AG08396 (cell line): Measurements from ENCODE around the gene USP47.

Experiments
- DNase-seq: peaks from one replicate; pipeline ENCODE4 v3.0.0; 2012; ENCODE audit warnings: low spot score, mixed read lengths

USP47 gene

GRCh38 chr11:11867720-11868119, 25.9 kb downstream of the USP47 start:
- DNase-seq = no peak

DNA sequence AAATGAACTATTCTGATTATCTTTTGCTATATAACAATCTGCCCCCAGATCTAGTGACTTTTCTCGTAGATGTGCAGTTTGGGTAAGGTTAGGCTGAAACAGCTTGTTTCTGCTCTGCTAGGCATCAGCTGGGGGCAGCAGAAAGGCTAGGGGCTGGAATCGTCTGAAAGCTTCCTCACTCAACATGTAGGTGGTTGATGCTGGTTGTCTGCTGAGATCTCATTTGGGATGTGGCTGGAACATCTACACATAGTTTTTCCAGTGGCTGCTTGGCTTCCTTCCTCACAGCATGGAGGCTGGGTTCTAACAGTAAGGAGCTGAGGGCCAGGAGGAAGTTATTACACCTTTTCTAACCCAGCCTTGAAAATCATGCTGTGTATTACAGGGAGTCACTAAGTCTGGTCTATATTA, 30.2 kb downstream of the USP47 start:
- DNase-seq = no peak

- no peak for DNase-seq
Observed at GRCh38 chr11:11876458-11876857, 34.7 kb downstream of the USP47 start.

- no peak for DNase-seq
Observed at GRCh38 chr11:11880179-11880578, 38.4 kb downstream of the USP47 start.

DNA sequence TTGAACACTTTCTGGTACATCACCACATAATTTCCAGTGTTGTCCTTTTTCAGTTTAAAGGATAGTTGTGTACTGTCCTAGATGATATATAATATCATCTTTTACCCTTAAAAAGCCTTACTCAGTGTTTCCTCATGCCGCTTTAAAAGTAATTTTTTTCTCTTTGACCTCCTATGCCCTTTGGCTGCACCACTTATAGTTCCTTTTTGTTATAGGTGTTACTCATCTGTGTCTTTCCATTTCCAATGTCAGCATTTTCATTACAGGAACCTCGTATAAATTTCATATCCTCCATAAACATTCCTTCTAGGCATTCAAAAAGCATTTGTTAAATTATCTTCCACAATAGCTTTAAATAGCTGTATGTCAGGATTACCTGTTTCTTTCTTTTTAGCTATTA, 40.8 kb downstream of the USP47 start:
- no peak for DNase-seq

DNA sequence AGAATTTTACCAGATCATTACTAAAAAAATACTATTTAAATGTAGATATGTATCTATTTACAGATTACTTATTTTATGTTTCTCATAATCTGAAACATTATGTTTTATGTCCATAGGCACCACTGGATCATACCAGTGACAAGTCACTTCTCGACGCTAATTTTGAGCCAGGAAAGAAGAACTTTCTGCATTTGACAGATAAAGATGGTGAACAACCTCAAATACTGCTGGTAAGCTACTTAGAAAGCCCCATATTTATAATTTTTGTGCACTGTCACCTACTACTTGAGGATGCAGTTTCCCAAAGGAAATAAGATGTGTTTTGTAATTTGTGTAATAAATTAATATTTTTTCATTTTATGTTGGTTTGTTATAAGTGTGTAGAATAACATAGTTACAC, 42.6 kb downstream of the USP47 start:
- DNase-seq = no peak

DNA sequence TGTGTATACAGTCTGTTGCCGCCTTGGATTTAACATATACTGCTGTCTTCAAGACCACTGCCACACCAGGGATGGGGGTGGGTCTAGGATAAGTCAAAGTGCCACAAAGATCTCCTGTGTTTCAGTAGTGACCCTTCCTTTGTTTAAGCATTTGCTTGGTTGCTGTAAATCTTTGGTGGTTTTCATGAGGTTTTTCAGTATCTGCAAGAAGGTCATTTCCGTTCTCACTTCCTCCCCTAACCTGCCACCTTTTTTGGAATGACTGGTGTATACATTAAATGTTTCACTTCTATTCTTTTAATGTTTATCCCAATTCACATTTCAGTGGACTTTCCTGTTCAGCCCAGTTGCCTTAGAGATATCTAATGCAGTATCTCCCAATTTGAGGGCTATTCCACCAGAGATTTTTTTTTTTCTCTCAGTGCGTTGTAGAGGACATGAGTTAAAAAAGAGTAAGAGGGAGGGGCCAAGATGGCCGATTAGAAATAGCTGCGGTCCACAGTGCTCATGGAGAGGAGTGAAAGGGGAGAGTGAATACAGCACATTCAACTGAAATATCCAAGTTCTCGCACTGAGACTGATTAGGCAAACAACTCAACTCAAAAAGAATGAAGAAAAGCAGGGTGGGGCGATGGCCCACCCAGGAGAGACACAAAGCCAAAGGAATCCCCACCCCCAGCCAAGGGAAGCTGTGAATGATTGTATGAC, 43.2 kb downstream of the USP47 start:
- DNase-seq = no peak

- DNase-seq = no peak
Observed at GRCh38 chr11:11894486-11894885, 52.7 kb downstream of the USP47 start.

- no peak for DNase-seq
Observed at GRCh38 chr11:11895672-11896071, 53.9 kb downstream of the USP47 start.

DNA sequence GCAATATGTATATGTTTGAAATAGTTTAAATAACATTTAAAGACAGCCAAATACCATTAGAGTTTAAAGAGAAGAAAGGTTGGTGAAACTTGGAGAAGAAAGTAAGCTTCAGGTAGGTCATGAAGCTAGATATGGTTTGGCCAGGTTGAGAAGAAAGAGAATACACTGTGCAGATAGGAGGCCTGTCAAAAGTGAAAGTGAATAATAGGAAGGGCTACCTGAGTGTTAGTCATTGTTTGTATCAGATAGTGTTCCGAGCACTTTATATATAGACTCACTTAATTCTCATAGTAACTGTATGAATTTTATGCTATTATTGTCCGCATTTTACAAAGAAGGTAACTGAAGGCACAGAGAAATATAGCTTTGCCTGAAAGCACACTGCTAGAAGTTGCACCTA, 56.9 kb downstream of the USP47 start:
- no peak for DNase-seq

- no peak for DNase-seq
Observed at GRCh38 chr11:11899401-11899800, 57.6 kb downstream of the USP47 start.

GRCh38 chr11:11901929-11902328, 60.2 kb downstream of the USP47 start:
- DNase-seq = no peak

DNA sequence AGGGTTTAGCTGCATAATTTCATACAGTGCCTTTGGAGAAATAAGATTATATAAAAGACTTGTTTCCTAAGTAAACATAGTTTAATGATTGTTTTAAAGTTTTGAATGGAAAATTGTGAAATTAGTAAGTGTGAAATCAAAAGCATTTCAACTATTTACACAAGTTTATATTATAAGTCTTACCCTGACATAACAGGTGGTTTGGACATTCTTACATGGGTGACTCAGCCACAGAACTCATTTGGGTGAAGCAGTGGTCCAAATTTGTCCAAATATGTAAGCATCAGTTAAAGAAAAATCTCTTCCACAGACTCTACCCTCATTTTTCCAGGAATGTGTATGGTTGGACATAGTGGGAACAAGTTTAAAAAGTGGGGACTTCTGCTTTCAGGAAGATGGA, 68.0 kb downstream of the USP47 start:
- peak; percentile 41 for DNase-seq

DNA sequence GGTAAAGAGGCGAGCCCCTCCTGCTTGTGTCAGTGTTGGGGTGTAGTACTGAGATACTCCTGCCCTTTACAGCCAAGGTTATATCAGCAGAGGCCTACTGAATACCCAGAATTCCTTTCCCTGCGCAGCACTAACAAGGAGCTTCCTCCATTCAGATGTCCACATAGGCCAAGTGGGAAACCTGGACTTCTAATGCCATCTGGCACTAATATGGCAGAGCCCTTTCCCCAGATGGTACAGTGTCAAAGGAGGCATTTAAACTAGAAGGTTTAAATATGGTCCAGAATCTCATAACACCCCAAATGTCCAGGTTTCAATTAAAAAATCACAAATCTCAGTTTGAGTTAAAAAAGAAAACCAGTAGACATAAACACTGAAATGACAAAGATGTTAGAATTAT, 68.8 kb downstream of the USP47 start:
- no peak for DNase-seq

DNA sequence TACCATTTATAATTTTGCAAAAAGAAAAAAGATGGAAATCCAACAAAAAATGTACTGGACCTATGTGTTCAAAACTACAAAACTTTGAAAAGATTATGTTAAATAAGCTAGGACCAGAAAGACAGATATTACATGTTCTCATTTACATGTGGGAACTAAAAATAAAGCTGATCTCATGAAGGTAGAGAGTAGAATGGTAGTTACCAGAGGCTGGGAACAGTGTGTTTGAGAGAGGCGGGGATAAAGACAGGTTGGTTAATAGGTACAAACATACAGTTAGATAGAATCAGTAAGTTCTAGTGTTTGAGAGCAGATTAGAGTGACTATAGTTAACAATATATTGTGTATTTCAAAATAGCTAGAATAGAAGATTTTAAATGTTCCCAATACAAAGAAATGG, 71.6 kb downstream of the USP47 start:
- no peak for DNase-seq

- no peak for DNase-seq
Observed at GRCh38 chr11:11915625-11916024, 73.9 kb downstream of the USP47 start.

DNA sequence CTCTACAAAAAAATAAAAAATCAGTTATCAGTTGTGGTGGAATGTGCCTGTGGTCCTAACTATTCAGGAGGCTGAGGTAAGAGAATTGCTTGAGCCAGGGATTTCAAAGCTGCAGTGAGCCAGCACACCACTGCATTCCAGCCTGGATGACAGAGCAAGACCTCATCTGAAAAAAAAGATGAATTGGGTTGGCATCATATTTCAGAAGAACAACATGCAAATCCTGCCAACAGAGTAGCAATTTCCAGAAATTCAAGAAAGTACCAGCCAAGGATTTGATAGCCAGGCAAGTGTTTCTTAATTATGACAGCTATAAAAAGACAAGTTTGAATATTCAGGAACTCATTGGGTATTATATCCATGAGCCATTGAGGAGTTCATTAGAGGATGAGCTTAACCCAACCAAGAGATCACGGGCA, 75.2 kb downstream of the USP47 start:
- peak; percentile 32 for DNase-seq

DNA sequence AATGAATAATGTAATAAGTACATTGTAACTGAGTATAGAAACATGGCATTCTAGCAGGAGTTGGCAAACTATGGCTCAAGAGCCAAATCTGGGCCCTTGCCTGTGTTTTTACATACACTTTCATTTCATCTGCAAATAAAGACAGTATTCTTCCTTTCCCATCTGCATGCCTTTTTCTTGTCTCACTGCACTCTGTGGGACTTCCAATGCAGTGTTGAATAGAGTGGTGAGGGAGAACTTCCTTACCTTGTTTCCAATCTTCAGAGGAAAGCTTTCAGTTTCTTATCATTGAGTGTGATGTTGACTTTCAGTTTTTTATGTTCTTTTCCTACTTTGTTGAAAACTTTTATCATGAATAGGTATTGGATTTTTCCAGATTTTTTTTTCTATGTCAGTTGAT, 82.1 kb downstream of the USP47 start:
- DNase-seq = no peak

- no peak for DNase-seq
Observed at GRCh38 chr11:11929920-11930319, 88.1 kb downstream of the USP47 start.

DNA sequence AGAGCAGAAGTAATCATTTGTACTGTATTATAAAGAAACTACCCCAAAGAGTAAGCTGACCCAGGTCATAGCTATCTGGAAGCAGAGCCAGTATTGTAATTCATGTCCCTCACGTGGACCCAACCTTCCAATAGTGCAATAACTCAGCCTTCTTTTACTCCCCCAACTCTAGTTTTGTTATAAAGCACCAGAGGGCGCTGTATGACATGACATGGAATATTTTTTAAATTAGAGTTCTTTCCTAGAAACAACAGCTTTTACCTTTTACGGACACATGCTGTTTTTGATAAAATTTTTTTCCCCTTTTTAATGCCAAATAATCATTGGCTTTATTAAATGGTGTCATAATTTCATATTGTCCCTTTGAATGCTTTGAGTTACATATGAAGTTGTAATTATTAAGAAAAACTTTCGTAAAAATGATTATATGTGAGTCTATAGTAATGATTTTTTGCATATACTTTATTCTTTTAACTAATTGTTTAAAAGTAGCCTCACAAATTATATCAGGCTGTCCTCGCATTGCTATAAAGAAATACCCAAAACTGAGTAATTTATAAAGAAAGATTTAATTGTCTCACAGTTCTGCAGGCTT, 89.8 kb downstream of the USP47 start:
- peak; percentile 41 for DNase-seq

DNA sequence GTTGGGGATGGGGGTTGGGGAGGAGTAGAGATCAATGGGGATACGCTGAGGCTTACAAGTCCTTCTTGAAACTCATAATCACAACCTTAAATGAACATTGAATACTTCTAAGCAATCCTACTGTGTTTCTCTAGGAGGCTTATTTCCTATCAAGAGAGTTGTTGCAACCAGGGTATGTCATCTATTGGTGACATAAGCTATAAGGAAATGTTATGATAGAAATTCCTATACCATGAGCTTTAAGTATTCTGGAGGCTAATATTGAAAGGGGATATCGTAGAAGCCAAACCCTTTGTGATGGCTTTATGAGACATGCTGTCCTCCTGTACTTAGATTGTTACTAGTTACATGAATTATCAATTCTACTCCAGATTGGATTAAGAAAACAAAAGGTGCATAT, 93.8 kb downstream of the USP47 start:
- no peak for DNase-seq

DNA sequence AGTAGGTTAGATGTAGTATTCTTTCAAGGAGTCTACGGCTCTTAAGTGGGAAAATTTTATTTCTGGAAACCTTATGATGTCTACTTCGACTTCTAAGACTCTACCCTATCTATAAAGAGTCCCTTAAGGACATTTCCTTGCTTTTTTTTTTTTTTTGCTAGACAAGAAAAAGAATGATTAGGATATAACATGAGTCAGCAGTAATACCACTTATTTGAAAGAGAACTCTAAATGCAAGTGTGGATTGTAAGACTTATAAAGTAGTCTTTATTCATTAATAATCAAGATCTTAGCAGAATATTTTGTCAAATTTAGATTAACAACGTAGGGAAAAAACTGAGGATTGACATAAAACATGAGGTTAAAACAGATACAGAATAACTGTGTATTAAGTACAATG, 95.7 kb downstream of the USP47 start:
- DNase-seq = no peak

GRCh38 chr11:11937957-11938356, 96.2 kb downstream of the USP47 start:
- no peak for DNase-seq

DNA sequence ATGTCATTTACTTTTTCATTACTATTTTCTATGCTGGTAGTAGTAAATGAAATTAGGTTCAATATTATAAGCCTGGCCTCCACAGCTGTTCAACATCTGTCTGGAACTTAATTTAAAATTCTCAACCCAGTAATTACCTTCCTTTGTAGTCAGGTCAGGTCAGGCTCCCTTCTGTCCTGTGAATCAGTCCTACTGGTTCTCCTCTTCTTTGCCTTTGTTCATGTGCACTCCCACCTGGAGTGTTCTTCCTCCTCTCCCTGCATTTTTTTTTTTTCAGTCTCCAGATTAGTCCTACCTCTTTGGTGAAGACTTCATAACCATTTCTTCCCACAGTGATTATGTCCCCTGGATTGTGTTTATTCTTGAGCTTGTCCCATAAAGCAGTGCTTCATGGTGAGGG, 98.8 kb downstream of the USP47 start:
- no peak for DNase-seq
